GM23338 (cell line): ENCODE measurements around the gene KRAS. TPM values are rescaled to one million over a fixed set of nuclear protein-coding genes. Genes with fewer than 3 reads are reported as not detected.

Source experiments
- ATAC-seq: fragments of 200-7000 bp; cut with Tn5 transposase; 3 replicates; pipeline ENCODE4 v1.9.1; 2020
- DNase-seq: peaks from one replicate; pipeline ENCODE4 v3.0.0-alpha.2; 2015; ENCODE audit warnings: low spot score
- H2AFZ ChIP-seq: fragments of 200-600 bp; sonication (generic); 2 replicates; pipeline ENCODE4 v1.8.0; 2016; ENCODE audit warnings: antibody characterized with exemption, mild to moderate bottlenecking, moderate library complexity
- H3F3A ChIP-seq: fragments of 200-600 bp; sonication (generic); replicated peaks from 2 replicates; pipeline ENCODE4 v1.8.0; 2017; ENCODE audit warnings: antibody characterized with exemption, mixed run types, low read depth
- H3K27ac ChIP-seq: fragments of 200-600 bp; sonication (generic); 2 replicates; pipeline ENCODE4 v1.6.1; 2016; ENCODE audit warnings: low read depth
- H3K27me3 ChIP-seq: fragments of 200-600 bp; sonication (generic); 2 replicates; pipeline ENCODE4 v1.8.0; 2016; ENCODE audit warnings: mild to moderate bottlenecking, mixed run types, moderate library complexity; ENCODE audit not compliant: insufficient read depth
- H3K36me3 ChIP-seq: fragments of 200-600 bp; sonication (generic); 2 replicates; pipeline ENCODE4 v1.8.0; 2016; ENCODE audit warnings: mild to moderate bottlenecking; ENCODE audit not compliant: insufficient read depth
- H3K4me1 ChIP-seq: fragments of 200-600 bp; sonication (generic); 2 replicates; pipeline ENCODE4 v1.8.0; 2016; ENCODE audit warnings: mild to moderate bottlenecking, moderate library complexity; ENCODE audit not compliant: insufficient read depth
- H3K4me2 ChIP-seq: fragments of 200-600 bp; sonication (generic); 2 replicates; pipeline ENCODE4 v1.7.1; 2017; ENCODE audit warnings: mixed run types
- H3K4me3 ChIP-seq: fragments of 200-600 bp; sonication (generic); 2 replicates; pipeline ENCODE4 v1.6.1; 2016; ENCODE audit warnings: mixed run types
- H3K79me2 ChIP-seq: fragments of 200-600 bp; sonication (generic); replicated peaks from 2 replicates; pipeline ENCODE4 v1.8.0; 2017; ENCODE audit warnings: mild to moderate bottlenecking; ENCODE audit not compliant: insufficient read depth
- H3K9me2 ChIP-seq: fragments of 200-600 bp; sonication (generic); 2 replicates; pipeline ENCODE4 v1.8.0; 2017; ENCODE audit not compliant: insufficient read depth
- H4K20me1 ChIP-seq: fragments of 200-600 bp; sonication (generic); replicated peaks from 2 replicates; pipeline ENCODE4 v1.8.0; 2017; ENCODE audit warnings: mild to moderate bottlenecking; ENCODE audit not compliant: insufficient read depth
- H3K27ac Mint-ChIP-seq: 2 replicates; pipeline ENCODE4 v1.8.0; 2020; ENCODE audit warnings: inconsistent platforms, mild to moderate bottlenecking, moderate library complexity, mixed read lengths
- H3K27me3 Mint-ChIP-seq: 3 replicates; pipeline ENCODE4 v1.8.0; 2022; ENCODE audit warnings: low read depth, mild to moderate bottlenecking, moderate library complexity, mixed read lengths, inconsistent platforms; ENCODE audit not compliant: insufficient read depth, poor library complexity
- H3K36me3 Mint-ChIP-seq: 3 replicates; pipeline ENCODE4 v1.8.0; 2021; ENCODE audit warnings: low read depth, mild to moderate bottlenecking, inconsistent platforms, moderate library complexity, mixed read lengths
- H3K4me1 Mint-ChIP-seq: 3 replicates; pipeline ENCODE4 v1.8.0; 2020; ENCODE audit warnings: mild to moderate bottlenecking, inconsistent platforms, mixed read lengths
- H3K4me3 Mint-ChIP-seq: 3 replicates; pipeline ENCODE4 v1.8.0; 2021; ENCODE audit warnings: moderate library complexity, mild to moderate bottlenecking, inconsistent platforms, mixed read lengths
- H3K9me3 Mint-ChIP-seq: 3 replicates; pipeline ENCODE4 v1.8.0; 2020; ENCODE audit warnings: moderate library complexity, mild to moderate bottlenecking, inconsistent platforms, mixed read lengths
- CREB1 ChIP-seq: fragments of 250-450 bp; sonication (Bioruptor Pico); IDR thresholded peaks from 2 replicates; pipeline ENCODE4 v1.5.0; 2020; ENCODE audit warnings: low read depth, mild to moderate bottlenecking, moderate library complexity
- EZH2 ChIP-seq: fragments of 200-600 bp; sonication (generic); IDR thresholded peaks from one replicate; pipeline ENCODE4 v1.8.0; 2017; ENCODE audit warnings: antibody characterized with exemption, mild to moderate bottlenecking, low read depth; ENCODE audit not compliant: unreplicated experiment
- EZH2phosphoT487 ChIP-seq: fragments of 200-600 bp; sonication (generic); IDR thresholded peaks from one replicate; pipeline ENCODE4 v1.8.1; 2018; ENCODE audit warnings: antibody characterized with exemption; ENCODE audit not compliant: unreplicated experiment
- JUNB ChIP-seq: IDR thresholded peaks from one replicate; pipeline ENCODE4 v1.6.1; 2016; ENCODE audit warnings: antibody characterized with exemption; ENCODE audit not compliant: unreplicated experiment
- ZNF114 ChIP-seq: fragments of 250-450 bp; sonication (Bioruptor Pico); IDR thresholded peaks from 2 replicates; pipeline ENCODE4 v1.5.0; 2020; ENCODE audit warnings: mild to moderate bottlenecking, moderate library complexity
- ZNF331 ChIP-seq: fragments of 250-450 bp; sonication (Bioruptor Pico); IDR thresholded peaks from 2 replicates; pipeline ENCODE4 v1.5.0; 2020; ENCODE audit warnings: low read depth, mild to moderate bottlenecking, moderate library complexity
- polyA plus RNA-seq: library from polyadenylated mRNA; unstranded; fragments of >200 nt; fragmentation: Nextera tagmentation; extraction: Ambion mirVana; gene quantifications from 2 replicates; pipeline ENCODE4 v1.2.1, GENCODE V29; 2016
- total RNA-seq: library from RNA; depleted of rRNA; stranded (reverse); fragments of >200 nt; shearing (Covaris generic); gene quantifications from 2 replicates; pipeline ENCODE4 v1.2.3, GENCODE V29; 2014
- TF ChIP-seq, protein P1 (sequence below): fragments of 250-450 bp; sonication (Bioruptor Pico); IDR thresholded peaks from 2 replicates; pipeline ENCODE4 v1.5.0; 2020; ENCODE audit warnings: mild to moderate bottlenecking, moderate library complexity
- TF ChIP-seq, protein P2 (sequence below): IDR thresholded peaks from one replicate; pipeline ENCODE4 v1.6.1; 2018; ENCODE audit warnings: antibody characterized with exemption; ENCODE audit not compliant: unreplicated experiment

The KRAS gene
- total and polyA plus RNA-seq, 2 experiments from 2014 or later = 54.7 to 131 TPM

DNA sequence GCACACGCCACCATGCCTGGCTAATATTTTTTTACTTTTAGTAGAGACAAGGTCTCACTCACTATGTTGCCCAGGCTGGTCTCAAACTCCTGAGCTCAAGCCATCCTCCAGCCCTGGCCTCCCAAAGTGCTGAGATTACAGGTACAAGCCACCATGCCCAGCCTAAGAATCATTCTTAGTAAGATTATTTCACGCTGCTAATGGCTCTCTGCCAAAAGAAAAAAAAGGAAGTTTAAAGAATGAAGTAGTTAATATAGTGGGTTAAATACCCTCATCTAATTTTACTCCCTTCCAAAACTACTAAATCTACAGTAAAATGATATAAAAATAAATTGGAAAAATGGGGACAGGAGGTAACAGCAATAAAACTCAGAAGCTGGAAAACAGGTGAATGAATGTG lies 53.1 kb downstream of the KRAS start:
- Mint-ChIP-seq H3K27ac (no peak overlapping the region), H3K4me3 (no peak overlapping the region), H3K9me3 (no peaks in the 10 kb centered on the region), H3K27me3 (peaks cover 6% of the 10 kb centered on the region), H3K4me1 (peaks cover 6% of the 10 kb centered on the region; the same call in 2 of the 3 replicates), H3K36me3 (no peaks in the 10 kb centered on the region)
- Histone ChIP-seq H3K4me1 (0 out of 2 replicates have a peak, but pooled peaks cover 5% of the 10 kb centered on the region), H4K20me1 (no peaks in the 10 kb centered on the region; the same call in 1 of the 2 replicates), H3K4me3 (no peak overlapping the region), H3K27me3 (no peaks in the 10 kb centered on the region), H3F3A (no peaks in the 10 kb centered on the region), H2AFZ (no peak overlapping the region), H3K27ac (no peak overlapping the region), H3K36me3 (no peaks in the 10 kb centered on the region), H3K79me2 (no peaks in the 10 kb centered on the region), H3K9me2 (no peaks in the 10 kb centered on the region), H3K4me2 (no peak overlapping the region)
- TF ChIP-seq EZH2 (no peak), CREB1 (no peak), ZNF331 (no peak), ZNF114 (no peak), JUNB (no peak), EZH2phosphoT487 (no peak)
- TF ChIP-seq, protein P1, sequence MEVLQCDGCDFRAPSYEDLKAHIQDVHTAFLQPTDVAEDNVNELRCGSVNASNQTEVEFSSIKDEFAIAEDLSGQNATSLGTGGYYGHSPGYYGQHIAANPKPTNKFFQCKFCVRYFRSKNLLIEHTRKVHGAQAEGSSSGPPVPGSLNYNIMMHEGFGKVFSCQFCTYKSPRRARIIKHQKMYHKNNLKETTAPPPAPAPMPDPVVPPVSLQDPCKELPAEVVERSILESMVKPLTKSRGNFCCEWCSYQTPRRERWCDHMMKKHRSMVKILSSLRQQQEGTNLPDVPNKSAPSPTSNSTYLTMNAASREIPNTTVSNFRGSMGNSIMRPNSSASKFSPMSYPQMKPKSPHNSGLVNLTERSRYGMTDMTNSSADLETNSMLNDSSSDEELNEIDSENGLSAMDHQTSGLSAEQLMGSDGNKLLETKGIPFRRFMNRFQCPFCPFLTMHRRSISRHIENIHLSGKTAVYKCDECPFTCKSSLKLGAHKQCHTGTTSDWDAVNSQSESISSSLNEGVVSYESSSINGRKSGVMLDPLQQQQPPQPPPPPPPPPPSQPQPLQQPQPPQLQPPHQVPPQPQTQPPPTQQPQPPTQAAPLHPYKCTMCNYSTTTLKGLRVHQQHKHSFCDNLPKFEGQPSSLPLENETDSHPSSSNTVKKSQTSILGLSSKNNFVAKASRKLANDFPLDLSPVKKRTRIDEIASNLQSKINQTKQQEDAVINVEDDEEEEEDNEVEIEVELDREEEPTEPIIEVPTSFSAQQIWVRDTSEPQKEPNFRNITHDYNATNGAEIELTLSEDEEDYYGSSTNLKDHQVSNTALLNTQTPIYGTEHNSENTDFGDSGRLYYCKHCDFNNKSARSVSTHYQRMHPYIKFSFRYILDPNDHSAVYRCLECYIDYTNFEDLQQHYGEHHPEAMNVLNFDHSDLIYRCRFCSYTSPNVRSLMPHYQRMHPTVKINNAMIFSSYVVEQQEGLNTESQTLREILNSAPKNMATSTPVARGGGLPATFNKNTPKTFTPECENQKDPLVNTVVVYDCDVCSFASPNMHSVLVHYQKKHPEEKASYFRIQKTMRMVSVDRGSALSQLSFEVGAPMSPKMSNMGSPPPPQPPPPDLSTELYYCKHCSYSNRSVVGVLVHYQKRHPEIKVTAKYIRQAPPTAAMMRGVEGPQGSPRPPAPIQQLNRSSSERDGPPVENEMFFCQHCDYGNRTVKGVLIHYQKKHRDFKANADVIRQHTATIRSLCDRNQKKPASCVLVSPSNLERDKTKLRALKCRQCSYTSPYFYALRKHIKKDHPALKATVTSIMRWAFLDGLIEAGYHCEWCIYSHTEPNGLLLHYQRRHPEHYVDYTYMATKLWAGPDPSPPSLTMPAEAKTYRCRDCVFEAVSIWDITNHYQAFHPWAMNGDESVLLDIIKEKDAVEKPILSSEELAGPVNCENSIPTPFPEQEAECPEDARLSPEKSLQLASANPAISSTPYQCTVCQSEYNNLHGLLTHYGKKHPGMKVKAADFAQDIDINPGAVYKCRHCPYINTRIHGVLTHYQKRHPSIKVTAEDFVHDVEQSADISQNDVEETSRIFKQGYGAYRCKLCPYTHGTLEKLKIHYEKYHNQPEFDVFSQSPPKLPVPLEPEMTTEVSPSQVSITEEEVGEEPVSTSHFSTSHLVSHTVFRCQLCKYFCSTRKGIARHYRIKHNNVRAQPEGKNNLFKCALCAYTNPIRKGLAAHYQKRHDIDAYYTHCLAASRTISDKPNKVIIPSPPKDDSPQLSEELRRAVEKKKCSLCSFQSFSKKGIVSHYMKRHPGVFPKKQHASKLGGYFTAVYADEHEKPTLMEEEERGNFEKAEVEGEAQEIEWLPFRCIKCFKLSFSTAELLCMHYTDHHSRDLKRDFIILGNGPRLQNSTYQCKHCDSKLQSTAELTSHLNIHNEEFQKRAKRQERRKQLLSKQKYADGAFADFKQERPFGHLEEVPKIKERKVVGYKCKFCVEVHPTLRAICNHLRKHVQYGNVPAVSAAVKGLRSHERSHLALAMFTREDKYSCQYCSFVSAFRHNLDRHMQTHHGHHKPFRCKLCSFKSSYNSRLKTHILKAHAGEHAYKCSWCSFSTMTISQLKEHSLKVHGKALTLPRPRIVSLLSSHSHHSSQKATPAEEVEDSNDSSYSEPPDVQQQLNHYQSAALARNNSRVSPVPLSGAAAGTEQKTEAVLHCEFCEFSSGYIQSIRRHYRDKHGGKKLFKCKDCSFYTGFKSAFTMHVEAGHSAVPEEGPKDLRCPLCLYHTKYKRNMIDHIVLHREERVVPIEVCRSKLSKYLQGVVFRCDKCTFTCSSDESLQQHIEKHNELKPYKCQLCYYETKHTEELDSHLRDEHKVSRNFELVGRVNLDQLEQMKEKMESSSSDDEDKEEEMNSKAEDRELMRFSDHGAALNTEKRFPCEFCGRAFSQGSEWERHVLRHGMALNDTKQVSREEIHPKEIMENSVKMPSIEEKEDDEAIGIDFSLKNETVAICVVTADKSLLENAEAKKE = no peak
- TF ChIP-seq, protein P2, sequence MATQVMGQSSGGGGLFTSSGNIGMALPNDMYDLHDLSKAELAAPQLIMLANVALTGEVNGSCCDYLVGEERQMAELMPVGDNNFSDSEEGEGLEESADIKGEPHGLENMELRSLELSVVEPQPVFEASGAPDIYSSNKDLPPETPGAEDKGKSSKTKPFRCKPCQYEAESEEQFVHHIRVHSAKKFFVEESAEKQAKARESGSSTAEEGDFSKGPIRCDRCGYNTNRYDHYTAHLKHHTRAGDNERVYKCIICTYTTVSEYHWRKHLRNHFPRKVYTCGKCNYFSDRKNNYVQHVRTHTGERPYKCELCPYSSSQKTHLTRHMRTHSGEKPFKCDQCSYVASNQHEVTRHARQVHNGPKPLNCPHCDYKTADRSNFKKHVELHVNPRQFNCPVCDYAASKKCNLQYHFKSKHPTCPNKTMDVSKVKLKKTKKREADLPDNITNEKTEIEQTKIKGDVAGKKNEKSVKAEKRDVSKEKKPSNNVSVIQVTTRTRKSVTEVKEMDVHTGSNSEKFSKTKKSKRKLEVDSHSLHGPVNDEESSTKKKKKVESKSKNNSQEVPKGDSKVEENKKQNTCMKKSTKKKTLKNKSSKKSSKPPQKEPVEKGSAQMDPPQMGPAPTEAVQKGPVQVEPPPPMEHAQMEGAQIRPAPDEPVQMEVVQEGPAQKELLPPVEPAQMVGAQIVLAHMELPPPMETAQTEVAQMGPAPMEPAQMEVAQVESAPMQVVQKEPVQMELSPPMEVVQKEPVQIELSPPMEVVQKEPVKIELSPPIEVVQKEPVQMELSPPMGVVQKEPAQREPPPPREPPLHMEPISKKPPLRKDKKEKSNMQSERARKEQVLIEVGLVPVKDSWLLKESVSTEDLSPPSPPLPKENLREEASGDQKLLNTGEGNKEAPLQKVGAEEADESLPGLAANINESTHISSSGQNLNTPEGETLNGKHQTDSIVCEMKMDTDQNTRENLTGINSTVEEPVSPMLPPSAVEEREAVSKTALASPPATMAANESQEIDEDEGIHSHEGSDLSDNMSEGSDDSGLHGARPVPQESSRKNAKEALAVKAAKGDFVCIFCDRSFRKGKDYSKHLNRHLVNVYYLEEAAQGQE = no peak
- no peak for ATAC-seq
- DNase-seq = no peak
